Measurements from ENCODE around the gene B3GALT6.
"Not testable (repeated sequence)": the region's sequence is repeated elsewhere in the genome, so short reads cannot be mapped to it uniquely, and the experiment has no call there.

The B3GALT6 gene

GRCh38 chr1:1232208-1232795, at the start of gene B3GALT6:
B3GALT6 (plus strand) TSS chr1:1232237; CDS start chr1:1232279, 42 bp downstream.
- no peak for DNase-seq (ENCODE audit: low spot score)

- DNase-seq (ENCODE audit: low spot score): no peak
Measured at GRCh38 chr1:1182491-1183220, 49.4 kb upstream of the B3GALT6 start.

GRCh38 chr1:1183221-1183747, 48.8 kb upstream of the B3GALT6 start:
- DNase-seq (ENCODE audit: low spot score): no peak

- no peak for DNase-seq (ENCODE audit: low spot score)
Measured at GRCh38 chr1:1183833-1184775, 47.9 kb upstream of the B3GALT6 start.

GRCh38 chr1:1185101-1185765, 46.8 kb upstream of the B3GALT6 start:
- DNase-seq (ENCODE audit: low spot score): no peak

- DNase-seq (ENCODE audit: low spot score): no peak
Measured at GRCh38 chr1:1187938-1188337, 44.1 kb upstream of the B3GALT6 start.

- DNase-seq (ENCODE audit: low spot score): no peak
Measured at GRCh38 chr1:1189111-1189510, 42.9 kb upstream of the B3GALT6 start.

GRCh38 chr1:1191734-1192133, 40.3 kb upstream of the B3GALT6 start:
- DNase-seq (ENCODE audit: low spot score): no peak

- no peak for DNase-seq (ENCODE audit: low spot score)
Measured at GRCh38 chr1:1194723-1195122, 37.3 kb upstream of the B3GALT6 start.

- not testable (repeated sequence) for DNase-seq (ENCODE audit: low spot score)
Measured at GRCh38 chr1:1195726-1196125, 36.3 kb upstream of the B3GALT6 start.

GRCh38 chr1:1196431-1197187, 35.4 kb upstream of the B3GALT6 start:
- DNase-seq (ENCODE audit: low spot score): no peak

- no peak for DNase-seq (ENCODE audit: low spot score)
Measured at GRCh38 chr1:1197188-1197500, 34.9 kb upstream of the B3GALT6 start.

- no peak for DNase-seq (ENCODE audit: low spot score)
Measured at GRCh38 chr1:1197551-1198422, 34.2 kb upstream of the B3GALT6 start.

- no peak for DNase-seq (ENCODE audit: low spot score)
Measured at GRCh38 chr1:1198423-1199140, 33.5 kb upstream of the B3GALT6 start.

GRCh38 chr1:1199141-1199960, 32.7 kb upstream of the B3GALT6 start:
- DNase-seq (ENCODE audit: low spot score): no peak

GRCh38 chr1:1199961-1200875, 31.8 kb upstream of the B3GALT6 start:
- DNase-seq (ENCODE audit: low spot score): no peak

Measured in GM03348 (cell line).